SK-N-SH treated with all-trans-retinoic acid at 6 μM for 48 hours (cell line): ENCODE data around the gene LAMB1.
A peak's percentile ranks its signal among the peaks of the same experiment; 100 is the strongest.
"Not testable (repeated sequence)": the region's sequence is repeated elsewhere in the genome, so short reads cannot be mapped to it uniquely, and the experiment has no call there.

Experiments
- ATAC-seq: fragments of 200-7000 bp; cut with Tn5 transposase; 3 replicates; pipeline ENCODE4 v1.9.1; 2020; ENCODE audit warnings: mild to moderate bottlenecking, moderate library complexity
- ARNTL ChIP-seq: fragments of 450-650 bp; formaldehyde crosslinking; IDR thresholded peaks from 2 replicates; pipeline ENCODE4 v1.5.0; 2020; ENCODE audit warnings: low read depth, mild to moderate bottlenecking, moderate library complexity, borderline replicate concordance
- BACH2 ChIP-seq: fragments of 250-450 bp; sonication (Bioruptor Pico); IDR thresholded peaks from 2 replicates; pipeline ENCODE4 v1.9.0; 2021; ENCODE audit warnings: mild to moderate bottlenecking, borderline replicate concordance
- CREB5 ChIP-seq: fragments of 250-450 bp; sonication (Bioruptor Pico); IDR thresholded peaks from 2 replicates; pipeline ENCODE4 v1.5.1; 2020; ENCODE audit warnings: low read depth, mild to moderate bottlenecking, moderate library complexity
- CSRNP3 ChIP-seq: fragments of 250-450 bp; sonication (Bioruptor Pico); IDR thresholded peaks from 2 replicates; pipeline ENCODE4 v1.5.1; 2021; ENCODE audit warnings: mild to moderate bottlenecking, moderate library complexity
- ISL1 ChIP-seq: fragments of 250-450 bp; sonication (Bioruptor Pico); IDR thresholded peaks from 2 replicates; pipeline ENCODE4 v2.1.2; 2022; ENCODE audit warnings: mild to moderate bottlenecking, moderate library complexity
- OSR1 ChIP-seq: fragments of 250-450 bp; sonication (Bioruptor Pico); IDR thresholded peaks from 2 replicates; pipeline ENCODE4 v1.8.0; 2022; ENCODE audit warnings: moderate library complexity, mild to moderate bottlenecking, inconsistent platforms
- PPARA ChIP-seq: fragments of 250-450 bp; sonication (Bioruptor Pico); IDR thresholded peaks from 2 replicates; pipeline ENCODE4 v1.5.0; 2020; ENCODE audit warnings: mild to moderate bottlenecking, borderline replicate concordance
- RARB ChIP-seq: fragments of 250-450 bp; sonication (Bioruptor Pico); IDR thresholded peaks from 2 replicates; pipeline ENCODE4 v1.8.0; 2021; ENCODE audit warnings: mild to moderate bottlenecking, moderate library complexity
- TCF4 ChIP-seq: fragments of 250-450 bp; sonication (Bioruptor Pico); IDR thresholded peaks from 2 replicates; pipeline ENCODE4 v1.8.0; 2021; ENCODE audit warnings: mild to moderate bottlenecking, moderate library complexity, borderline replicate concordance
- TOX ChIP-seq: fragments of 250-450 bp; sonication (Bioruptor Pico); IDR thresholded peaks from 2 replicates; pipeline ENCODE4 v1.8.0; 2021; ENCODE audit warnings: mild to moderate bottlenecking, moderate library complexity, borderline replicate concordance
- TSHZ2 ChIP-seq: fragments of 250-450 bp; sonication (Bioruptor Pico); IDR thresholded peaks from 2 replicates; pipeline ENCODE4 v1.5.0; 2020; ENCODE audit warnings: mild to moderate bottlenecking, moderate library complexity
- ZC3H10 ChIP-seq: fragments of 250-450 bp; sonication (Bioruptor Pico); IDR thresholded peaks from 2 replicates; pipeline ENCODE4 v1.5.1; 2021; ENCODE audit warnings: mild to moderate bottlenecking, moderate library complexity
- ZFP30 ChIP-seq: fragments of 450-650 bp; formaldehyde crosslinking; IDR thresholded peaks from 2 replicates; pipeline ENCODE4 v1.5.0; 2022; ENCODE audit warnings: mild to moderate bottlenecking, moderate library complexity
- ZNF565 ChIP-seq: fragments of 450-650 bp; formaldehyde crosslinking; conservative IDR thresholded peaks from 2 replicates; pipeline ENCODE4 v1.5.0; 2020; ENCODE audit warnings: low read depth, mild to moderate bottlenecking, moderate library complexity
- ZNF70 ChIP-seq: fragments of 450-650 bp; formaldehyde crosslinking; IDR thresholded peaks from 2 replicates; pipeline ENCODE4 v1.5.0; 2020; ENCODE audit warnings: mild to moderate bottlenecking, moderate library complexity
- ZNF8 ChIP-seq: fragments of 450-650 bp; formaldehyde crosslinking; IDR thresholded peaks from 2 replicates; pipeline ENCODE4 v1.5.0; 2020; ENCODE audit warnings: mild to moderate bottlenecking, moderate library complexity

Gene LAMB1

GRCh38 chr7:107957436-107957835 is 45.5 kb downstream of the LAMB1 start (continued):
- TF ChIP-seq TOX (no peak), PPARA (CRISPR knock-in tag) (no peak), RARB (CRISPR knock-in tag) (no peak), ZFP30 (CRISPR knock-in tag) (no peak)

GRCh38 chr7:107956950-107957349 is 46.0 kb downstream of the LAMB1 start:
- ATAC-seq = not testable (repeated sequence)

GRCh38 chr7:107955394-107955793 is 47.6 kb downstream of the LAMB1 start:
- ATAC-seq = no peak
- TF ChIP-seq ZNF565 (CRISPR knock-in tag) = no peak
- no peak for TF ChIP-seq RARB (CRISPR knock-in tag)
- TF ChIP-seq TSHZ2 (CRISPR knock-in tag) = no peak
- no peak for TF ChIP-seq CSRNP3
- TF ChIP-seq ISL1 (CRISPR knock-in tag) = no peak
- TF ChIP-seq ZNF8 (CRISPR knock-in tag) = no peak
- no peak for TF ChIP-seq ZFP30 (CRISPR knock-in tag)
- no peak for TF ChIP-seq OSR1 (CRISPR knock-in tag)

- peak; percentile 0; the same call in 2 of the 3 replicates for ATAC-seq
- TF ChIP-seq CSRNP3 = no peak
- TF ChIP-seq ARNTL (CRISPR knock-in tag) = no peak
- peak; percentile 30; the same call in 1 of the 2 replicates for TF ChIP-seq ISL1 (CRISPR knock-in tag)
- TF ChIP-seq ZNF70 = no peak
- TF ChIP-seq, all 23 proteins: peak for 1
These were observed 49.0 kb downstream of the LAMB1 start for GRCh38 chr7:107953924-107954303.

GRCh38 chr7:107953265-107953923 is 49.6 kb downstream of the LAMB1 start:
- no peak for TF ChIP-seq TOX
- TF ChIP-seq BACH2 = no peak
- TF ChIP-seq ZFP30 (CRISPR knock-in tag) = no peak
- TF ChIP-seq PPARA (CRISPR knock-in tag) = no peak
- no peak for TF ChIP-seq ZNF565 (CRISPR knock-in tag)
- TF ChIP-seq CSRNP3 = no peak
- TF ChIP-seq CREB5 (CRISPR knock-in tag) = no peak
- no peak for TF ChIP-seq ARNTL (CRISPR knock-in tag)
- no peak for TF ChIP-seq ZC3H10
- TF ChIP-seq ZNF70 = no peak
- TF ChIP-seq TCF4 (CRISPR knock-in tag) = no peak
- peak; percentile 0; the same call in 2 of the 3 replicates for ATAC-seq
